GM23338 (cell line): Measurements from ENCODE around the gene TFEB. TPM values are rescaled to one million over a fixed set of nuclear protein-coding genes. Genes with fewer than 3 reads are reported as not detected.

Source experiments
- ATAC-seq: fragments of 200-7000 bp; cut with Tn5 transposase; 3 replicates; pipeline ENCODE4 v1.9.1; 2020
- DNase-seq: peaks from one replicate; pipeline ENCODE4 v3.0.0-alpha.2; 2015; ENCODE audit warnings: low spot score
- H2AFZ ChIP-seq: fragments of 200-600 bp; sonication (generic); 2 replicates; pipeline ENCODE4 v1.8.0; 2016; ENCODE audit warnings: antibody characterized with exemption, mild to moderate bottlenecking, moderate library complexity
- H3F3A ChIP-seq: fragments of 200-600 bp; sonication (generic); replicated peaks from 2 replicates; pipeline ENCODE4 v1.8.0; 2017; ENCODE audit warnings: antibody characterized with exemption, mixed run types, low read depth
- H3K27ac ChIP-seq: fragments of 200-600 bp; sonication (generic); 2 replicates; pipeline ENCODE4 v1.6.1; 2016; ENCODE audit warnings: low read depth
- H3K27me3 ChIP-seq: fragments of 200-600 bp; sonication (generic); 2 replicates; pipeline ENCODE4 v1.8.0; 2016; ENCODE audit warnings: mild to moderate bottlenecking, mixed run types, moderate library complexity; ENCODE audit not compliant: insufficient read depth
- H3K36me3 ChIP-seq: fragments of 200-600 bp; sonication (generic); 2 replicates; pipeline ENCODE4 v1.8.0; 2016; ENCODE audit warnings: mild to moderate bottlenecking; ENCODE audit not compliant: insufficient read depth
- H3K4me1 ChIP-seq: fragments of 200-600 bp; sonication (generic); 2 replicates; pipeline ENCODE4 v1.8.0; 2016; ENCODE audit warnings: mild to moderate bottlenecking, moderate library complexity; ENCODE audit not compliant: insufficient read depth
- H3K4me2 ChIP-seq: fragments of 200-600 bp; sonication (generic); 2 replicates; pipeline ENCODE4 v1.7.1; 2017; ENCODE audit warnings: mixed run types
- H3K4me3 ChIP-seq: fragments of 200-600 bp; sonication (generic); 2 replicates; pipeline ENCODE4 v1.6.1; 2016; ENCODE audit warnings: mixed run types
- H3K79me2 ChIP-seq: fragments of 200-600 bp; sonication (generic); replicated peaks from 2 replicates; pipeline ENCODE4 v1.8.0; 2017; ENCODE audit warnings: mild to moderate bottlenecking; ENCODE audit not compliant: insufficient read depth
- H3K9me2 ChIP-seq: fragments of 200-600 bp; sonication (generic); 2 replicates; pipeline ENCODE4 v1.8.0; 2017; ENCODE audit not compliant: insufficient read depth
- H4K20me1 ChIP-seq: fragments of 200-600 bp; sonication (generic); replicated peaks from 2 replicates; pipeline ENCODE4 v1.8.0; 2017; ENCODE audit warnings: mild to moderate bottlenecking; ENCODE audit not compliant: insufficient read depth
- H3K27ac Mint-ChIP-seq: 2 replicates; pipeline ENCODE4 v1.8.0; 2020; ENCODE audit warnings: inconsistent platforms, mild to moderate bottlenecking, moderate library complexity, mixed read lengths
- H3K27me3 Mint-ChIP-seq: 3 replicates; pipeline ENCODE4 v1.8.0; 2022; ENCODE audit warnings: low read depth, mild to moderate bottlenecking, moderate library complexity, mixed read lengths, inconsistent platforms; ENCODE audit not compliant: insufficient read depth, poor library complexity
- H3K36me3 Mint-ChIP-seq: 3 replicates; pipeline ENCODE4 v1.8.0; 2021; ENCODE audit warnings: low read depth, mild to moderate bottlenecking, inconsistent platforms, moderate library complexity, mixed read lengths
- H3K4me1 Mint-ChIP-seq: 3 replicates; pipeline ENCODE4 v1.8.0; 2020; ENCODE audit warnings: mild to moderate bottlenecking, inconsistent platforms, mixed read lengths
- H3K4me3 Mint-ChIP-seq: 3 replicates; pipeline ENCODE4 v1.8.0; 2021; ENCODE audit warnings: moderate library complexity, mild to moderate bottlenecking, inconsistent platforms, mixed read lengths
- H3K9me3 Mint-ChIP-seq: 3 replicates; pipeline ENCODE4 v1.8.0; 2020; ENCODE audit warnings: moderate library complexity, mild to moderate bottlenecking, inconsistent platforms, mixed read lengths
- CTCF ChIP-seq, 2 experiments: fragments of 200-600 bp in 1 of 2; sonication (generic) in 1 of 2; conservative IDR thresholded peaks; 2 replicates each; pipeline versions ENCODE4 v1.5.1 to v1.6.1; 2016 to 2017; ENCODE audit warnings: antibody characterized with exemption in 2 of 2, low read depth in 2 of 2, mild to moderate bottlenecking in 2 of 2, moderate library complexity in 1 of 2
- EZH2 ChIP-seq: fragments of 200-600 bp; sonication (generic); IDR thresholded peaks from one replicate; pipeline ENCODE4 v1.8.0; 2017; ENCODE audit warnings: antibody characterized with exemption, mild to moderate bottlenecking, low read depth; ENCODE audit not compliant: unreplicated experiment
- EZH2phosphoT487 ChIP-seq: fragments of 200-600 bp; sonication (generic); IDR thresholded peaks from one replicate; pipeline ENCODE4 v1.8.1; 2018; ENCODE audit warnings: antibody characterized with exemption; ENCODE audit not compliant: unreplicated experiment
- JUNB ChIP-seq: IDR thresholded peaks from one replicate; pipeline ENCODE4 v1.6.1; 2016; ENCODE audit warnings: antibody characterized with exemption; ENCODE audit not compliant: unreplicated experiment
- NANOG ChIP-seq: IDR thresholded peaks from 2 replicates; pipeline ENCODE4 v1.6.1; 2016; ENCODE audit warnings: antibody characterized with exemption, borderline replicate concordance
- POLR2AphosphoS5 ChIP-seq: IDR thresholded peaks from 2 replicates; pipeline ENCODE4 v1.6.1; 2016; ENCODE audit warnings: antibody characterized with exemption, low read depth
- ZNF114 ChIP-seq: fragments of 250-450 bp; sonication (Bioruptor Pico); IDR thresholded peaks from 2 replicates; pipeline ENCODE4 v1.5.0; 2020; ENCODE audit warnings: mild to moderate bottlenecking, moderate library complexity
- ZNF331 ChIP-seq: fragments of 250-450 bp; sonication (Bioruptor Pico); IDR thresholded peaks from 2 replicates; pipeline ENCODE4 v1.5.0; 2020; ENCODE audit warnings: low read depth, mild to moderate bottlenecking, moderate library complexity
- polyA plus RNA-seq: library from polyadenylated mRNA; unstranded; fragments of >200 nt; fragmentation: Nextera tagmentation; extraction: Ambion mirVana; gene quantifications from 2 replicates; pipeline ENCODE4 v1.2.1, GENCODE V29; 2016
- total RNA-seq: library from RNA; depleted of rRNA; stranded (reverse); fragments of >200 nt; shearing (Covaris generic); gene quantifications from 2 replicates; pipeline ENCODE4 v1.2.3, GENCODE V29; 2014
- TF ChIP-seq, protein P1 (sequence below): fragments of 250-450 bp; sonication (Bioruptor Pico); IDR thresholded peaks from 2 replicates; pipeline ENCODE4 v1.5.0; 2020; ENCODE audit warnings: mild to moderate bottlenecking, moderate library complexity
- TF ChIP-seq, protein P2 (sequence below): IDR thresholded peaks from 2 replicates; pipeline ENCODE4 v1.6.1; 2016; ENCODE audit warnings: antibody characterized with exemption

The TFEB gene
- total and polyA plus RNA-seq, 2 experiments from 2014 or later, result 1.3 to 4.3 TPM

DNA sequence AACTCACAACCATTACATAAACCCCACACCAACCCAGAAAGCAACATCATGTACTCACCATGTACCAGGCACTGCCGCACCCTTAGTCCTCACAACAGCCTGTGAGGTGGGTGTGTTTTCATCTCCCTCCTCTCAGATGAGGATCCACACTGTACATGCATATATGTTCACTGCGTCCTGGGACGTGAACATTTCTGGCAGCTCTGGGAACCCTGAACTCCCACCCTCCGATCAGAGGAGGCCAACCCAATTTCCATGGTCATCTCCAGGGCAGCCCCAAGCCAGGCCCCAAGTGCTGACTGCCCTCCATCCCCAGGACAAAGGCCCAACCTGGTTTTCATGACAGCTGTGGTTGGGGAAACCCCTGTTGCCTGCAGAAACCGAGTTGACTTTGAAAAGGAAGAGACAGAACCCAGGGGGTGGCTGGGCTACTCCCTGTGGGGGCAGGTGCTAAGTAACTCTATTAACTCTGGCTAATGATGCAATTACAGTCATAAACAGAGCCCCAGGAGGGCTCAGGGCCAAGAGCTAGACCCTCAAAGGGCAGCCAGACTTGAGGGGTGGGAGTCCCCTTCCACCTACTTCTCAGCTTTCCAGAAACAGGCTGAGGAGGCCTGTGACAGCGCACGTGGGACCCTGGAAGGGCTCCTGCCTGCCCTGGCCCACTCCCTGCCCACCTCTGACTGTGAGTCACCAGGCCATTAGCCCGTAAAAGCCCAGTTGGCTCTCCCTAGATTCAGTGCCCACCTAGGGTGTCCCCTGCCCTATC is 2.6 kb downstream of the TFEB start:
- H3K4me3 Mint-ChIP-seq, result peak overlapping the region; percentile 86
- H3K27me3 Mint-ChIP-seq, result peaks cover 24% of the 10 kb centered on the region
- peak overlapping the region; percentile 80 for H3K4me3 ChIP-seq
- H2AFZ ChIP-seq, result peak overlapping the region; percentile 96; the same call in 1 of the 2 replicates
- H3F3A ChIP-seq, result peaks cover 14% of the 10 kb centered on the region
- no peak overlapping the region for H3K27ac ChIP-seq
- peaks cover 55% of the 10 kb centered on the region for H3K4me1 Mint-ChIP-seq
- no peaks in the 10 kb centered on the region for H4K20me1 ChIP-seq
- no peaks in the 10 kb centered on the region for H3K36me3 Mint-ChIP-seq
- DNase-seq (peak; percentile 33), ATAC-seq (peak; percentile 3)
- peaks cover 32% of the 10 kb centered on the region for H3K4me1 ChIP-seq
- peak overlapping the region; percentile 95 for H3K4me2 ChIP-seq
- H3K79me2 ChIP-seq, result no peaks in the 10 kb centered on the region
- no peaks in the 10 kb centered on the region for H3K9me2 ChIP-seq
- peaks cover 18% of the 10 kb centered on the region for H3K27me3 ChIP-seq
- H3K36me3 ChIP-seq, result no peaks in the 10 kb centered on the region
- H3K27ac Mint-ChIP-seq, result no peak overlapping the region
- TF ChIP-seq ZNF331 (CRISPR knock-in tag), result no peak
- no peak for TF ChIP-seq EZH2
- no peak for TF ChIP-seq EZH2phosphoT487
- no peak for TF ChIP-seq JUNB
- no peak for TF ChIP-seq POLR2AphosphoS5
- no peak for TF ChIP-seq CTCF (conservative IDR thresholded peaks at IDR 0.05; ENCODE audit: low read depth in 2 of 2)
- TF ChIP-seq, protein P1, sequence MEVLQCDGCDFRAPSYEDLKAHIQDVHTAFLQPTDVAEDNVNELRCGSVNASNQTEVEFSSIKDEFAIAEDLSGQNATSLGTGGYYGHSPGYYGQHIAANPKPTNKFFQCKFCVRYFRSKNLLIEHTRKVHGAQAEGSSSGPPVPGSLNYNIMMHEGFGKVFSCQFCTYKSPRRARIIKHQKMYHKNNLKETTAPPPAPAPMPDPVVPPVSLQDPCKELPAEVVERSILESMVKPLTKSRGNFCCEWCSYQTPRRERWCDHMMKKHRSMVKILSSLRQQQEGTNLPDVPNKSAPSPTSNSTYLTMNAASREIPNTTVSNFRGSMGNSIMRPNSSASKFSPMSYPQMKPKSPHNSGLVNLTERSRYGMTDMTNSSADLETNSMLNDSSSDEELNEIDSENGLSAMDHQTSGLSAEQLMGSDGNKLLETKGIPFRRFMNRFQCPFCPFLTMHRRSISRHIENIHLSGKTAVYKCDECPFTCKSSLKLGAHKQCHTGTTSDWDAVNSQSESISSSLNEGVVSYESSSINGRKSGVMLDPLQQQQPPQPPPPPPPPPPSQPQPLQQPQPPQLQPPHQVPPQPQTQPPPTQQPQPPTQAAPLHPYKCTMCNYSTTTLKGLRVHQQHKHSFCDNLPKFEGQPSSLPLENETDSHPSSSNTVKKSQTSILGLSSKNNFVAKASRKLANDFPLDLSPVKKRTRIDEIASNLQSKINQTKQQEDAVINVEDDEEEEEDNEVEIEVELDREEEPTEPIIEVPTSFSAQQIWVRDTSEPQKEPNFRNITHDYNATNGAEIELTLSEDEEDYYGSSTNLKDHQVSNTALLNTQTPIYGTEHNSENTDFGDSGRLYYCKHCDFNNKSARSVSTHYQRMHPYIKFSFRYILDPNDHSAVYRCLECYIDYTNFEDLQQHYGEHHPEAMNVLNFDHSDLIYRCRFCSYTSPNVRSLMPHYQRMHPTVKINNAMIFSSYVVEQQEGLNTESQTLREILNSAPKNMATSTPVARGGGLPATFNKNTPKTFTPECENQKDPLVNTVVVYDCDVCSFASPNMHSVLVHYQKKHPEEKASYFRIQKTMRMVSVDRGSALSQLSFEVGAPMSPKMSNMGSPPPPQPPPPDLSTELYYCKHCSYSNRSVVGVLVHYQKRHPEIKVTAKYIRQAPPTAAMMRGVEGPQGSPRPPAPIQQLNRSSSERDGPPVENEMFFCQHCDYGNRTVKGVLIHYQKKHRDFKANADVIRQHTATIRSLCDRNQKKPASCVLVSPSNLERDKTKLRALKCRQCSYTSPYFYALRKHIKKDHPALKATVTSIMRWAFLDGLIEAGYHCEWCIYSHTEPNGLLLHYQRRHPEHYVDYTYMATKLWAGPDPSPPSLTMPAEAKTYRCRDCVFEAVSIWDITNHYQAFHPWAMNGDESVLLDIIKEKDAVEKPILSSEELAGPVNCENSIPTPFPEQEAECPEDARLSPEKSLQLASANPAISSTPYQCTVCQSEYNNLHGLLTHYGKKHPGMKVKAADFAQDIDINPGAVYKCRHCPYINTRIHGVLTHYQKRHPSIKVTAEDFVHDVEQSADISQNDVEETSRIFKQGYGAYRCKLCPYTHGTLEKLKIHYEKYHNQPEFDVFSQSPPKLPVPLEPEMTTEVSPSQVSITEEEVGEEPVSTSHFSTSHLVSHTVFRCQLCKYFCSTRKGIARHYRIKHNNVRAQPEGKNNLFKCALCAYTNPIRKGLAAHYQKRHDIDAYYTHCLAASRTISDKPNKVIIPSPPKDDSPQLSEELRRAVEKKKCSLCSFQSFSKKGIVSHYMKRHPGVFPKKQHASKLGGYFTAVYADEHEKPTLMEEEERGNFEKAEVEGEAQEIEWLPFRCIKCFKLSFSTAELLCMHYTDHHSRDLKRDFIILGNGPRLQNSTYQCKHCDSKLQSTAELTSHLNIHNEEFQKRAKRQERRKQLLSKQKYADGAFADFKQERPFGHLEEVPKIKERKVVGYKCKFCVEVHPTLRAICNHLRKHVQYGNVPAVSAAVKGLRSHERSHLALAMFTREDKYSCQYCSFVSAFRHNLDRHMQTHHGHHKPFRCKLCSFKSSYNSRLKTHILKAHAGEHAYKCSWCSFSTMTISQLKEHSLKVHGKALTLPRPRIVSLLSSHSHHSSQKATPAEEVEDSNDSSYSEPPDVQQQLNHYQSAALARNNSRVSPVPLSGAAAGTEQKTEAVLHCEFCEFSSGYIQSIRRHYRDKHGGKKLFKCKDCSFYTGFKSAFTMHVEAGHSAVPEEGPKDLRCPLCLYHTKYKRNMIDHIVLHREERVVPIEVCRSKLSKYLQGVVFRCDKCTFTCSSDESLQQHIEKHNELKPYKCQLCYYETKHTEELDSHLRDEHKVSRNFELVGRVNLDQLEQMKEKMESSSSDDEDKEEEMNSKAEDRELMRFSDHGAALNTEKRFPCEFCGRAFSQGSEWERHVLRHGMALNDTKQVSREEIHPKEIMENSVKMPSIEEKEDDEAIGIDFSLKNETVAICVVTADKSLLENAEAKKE, result no peak
- TF ChIP-seq, protein P2, sequence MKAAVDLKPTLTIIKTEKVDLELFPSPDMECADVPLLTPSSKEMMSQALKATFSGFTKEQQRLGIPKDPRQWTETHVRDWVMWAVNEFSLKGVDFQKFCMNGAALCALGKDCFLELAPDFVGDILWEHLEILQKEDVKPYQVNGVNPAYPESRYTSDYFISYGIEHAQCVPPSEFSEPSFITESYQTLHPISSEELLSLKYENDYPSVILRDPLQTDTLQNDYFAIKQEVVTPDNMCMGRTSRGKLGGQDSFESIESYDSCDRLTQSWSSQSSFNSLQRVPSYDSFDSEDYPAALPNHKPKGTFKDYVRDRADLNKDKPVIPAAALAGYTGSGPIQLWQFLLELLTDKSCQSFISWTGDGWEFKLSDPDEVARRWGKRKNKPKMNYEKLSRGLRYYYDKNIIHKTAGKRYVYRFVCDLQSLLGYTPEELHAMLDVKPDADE, result no peak; the same call in 1 of the 2 replicates
- no peak for TF ChIP-seq ZNF114 (CRISPR knock-in tag)
- no peak for TF ChIP-seq NANOG
- H3K9me3 Mint-ChIP-seq, result no peaks in the 10 kb centered on the region
